ENCODE measurements around the gene P4HA1.
"Not testable (repeated sequence)": the region's sequence is repeated elsewhere in the genome, so short reads cannot be mapped to it uniquely, and the experiment has no call there.

The P4HA1 gene

DNA sequence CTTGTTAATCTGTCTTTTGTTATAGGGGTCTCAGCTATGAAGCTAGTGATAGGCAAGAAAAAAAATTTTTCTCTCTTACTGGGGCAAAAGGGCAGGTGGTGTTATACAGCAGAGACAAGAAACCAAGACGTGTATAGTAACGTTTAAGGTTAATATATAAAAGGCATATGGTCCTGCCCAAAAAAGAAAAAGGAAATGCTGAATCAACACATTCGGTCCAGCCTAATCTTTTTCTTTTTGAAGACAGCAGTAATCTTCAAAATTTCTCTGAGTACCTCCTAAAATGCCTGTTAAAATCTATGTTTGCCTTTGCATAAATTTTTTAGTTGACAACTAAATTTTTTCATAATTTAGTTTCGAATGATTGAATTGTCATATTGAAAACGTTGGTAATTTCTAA is 54.5 kb downstream of the P4HA1 start:
- no peak for DNase-seq

- no peak for DNase-seq
Observed at GRCh38 chr10:73039635-73040034, 57.0 kb downstream of the P4HA1 start.

DNA sequence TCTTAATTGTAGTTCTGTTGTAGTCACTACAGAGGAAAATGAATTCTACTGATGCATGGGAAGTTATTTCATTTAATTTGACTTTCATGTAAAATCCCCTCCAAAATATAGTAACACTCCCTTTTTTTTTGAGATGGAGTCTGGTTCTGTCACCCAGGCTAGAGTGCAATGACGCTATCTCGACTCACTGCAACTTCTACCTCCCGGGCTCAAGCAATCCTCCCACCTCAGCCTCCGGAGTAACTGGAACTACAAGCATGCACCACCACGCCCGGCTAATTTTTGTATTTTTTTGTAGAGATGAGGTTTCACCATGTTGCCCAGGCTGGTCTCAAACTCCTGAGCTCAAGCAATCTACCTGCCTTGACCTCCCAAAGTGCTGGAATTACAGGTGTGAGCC is 60.4 kb downstream of the P4HA1 start:
- not testable (repeated sequence) for DNase-seq

DNA sequence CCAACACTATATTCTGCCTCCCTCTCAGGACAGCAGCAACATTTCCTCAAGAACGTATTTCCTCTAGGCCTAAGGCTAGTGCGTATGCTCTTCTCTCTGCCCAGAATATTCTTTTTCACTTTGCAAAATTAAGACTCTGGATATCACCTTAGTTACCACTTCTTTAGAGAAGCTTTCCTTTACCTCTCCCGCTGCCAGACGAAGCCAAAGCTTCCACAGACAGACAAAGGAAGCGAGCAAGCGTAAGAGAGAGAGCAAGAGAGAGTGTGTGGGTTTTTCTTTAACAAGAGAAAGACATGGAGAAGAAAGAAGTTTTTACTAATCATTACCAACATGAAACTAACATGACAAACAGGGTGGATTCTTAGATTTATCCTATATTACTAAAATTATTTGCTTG is 64.1 kb downstream of the P4HA1 start:
- DNase-seq, result no peak

DNA sequence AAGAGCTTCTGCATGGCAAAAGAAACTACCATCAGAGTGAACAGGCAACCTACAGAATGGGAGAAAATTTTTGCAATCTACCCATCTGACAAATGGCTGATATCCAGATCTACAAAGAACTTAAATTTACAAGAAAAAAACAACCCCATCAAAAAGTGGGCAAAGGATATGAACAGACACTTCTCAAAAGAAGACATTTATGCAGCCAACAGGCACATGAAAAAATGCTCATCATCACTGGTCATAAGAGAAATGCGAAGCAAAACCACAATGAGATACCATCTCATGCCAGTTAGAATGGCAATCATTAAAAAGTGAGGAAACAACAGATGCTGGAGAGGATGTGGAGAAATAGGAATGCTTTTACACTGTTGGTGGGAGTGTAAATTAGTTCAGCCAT is 70.0 kb downstream of the P4HA1 start:
- DNase-seq, result not testable (repeated sequence)

DNA sequence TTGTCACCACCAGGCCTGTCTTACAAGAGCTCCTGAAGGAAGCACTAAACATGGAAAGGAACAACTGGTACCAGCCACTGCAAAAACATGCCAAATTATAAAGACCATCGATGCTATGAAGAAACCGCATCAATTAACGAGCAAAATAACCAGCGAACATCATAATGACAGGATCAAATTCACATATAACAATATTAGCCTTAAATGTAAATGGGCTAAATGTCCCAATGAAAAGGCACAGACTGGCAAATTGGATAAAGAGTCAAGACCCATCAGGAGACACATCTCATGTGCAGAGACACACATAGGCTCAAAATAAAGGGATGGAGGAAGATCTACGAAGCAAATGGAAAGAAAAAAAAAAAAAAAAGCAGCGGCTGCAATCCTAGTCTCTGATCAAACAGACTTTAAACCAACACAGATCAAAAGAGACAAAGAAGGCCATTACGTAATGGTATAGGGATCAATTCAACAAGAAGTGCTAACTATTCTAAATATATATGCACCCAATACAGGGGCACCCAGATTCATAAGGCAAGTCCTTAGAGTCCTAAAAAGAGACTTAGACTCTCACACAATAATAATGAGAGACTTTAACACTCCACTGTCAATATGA is 73.1 kb downstream of the P4HA1 start:
- not testable (repeated sequence) for DNase-seq

- DNase-seq, result not testable (repeated sequence)
Observed at GRCh38 chr10:73022961-73023360, 73.7 kb downstream of the P4HA1 start.

DNA sequence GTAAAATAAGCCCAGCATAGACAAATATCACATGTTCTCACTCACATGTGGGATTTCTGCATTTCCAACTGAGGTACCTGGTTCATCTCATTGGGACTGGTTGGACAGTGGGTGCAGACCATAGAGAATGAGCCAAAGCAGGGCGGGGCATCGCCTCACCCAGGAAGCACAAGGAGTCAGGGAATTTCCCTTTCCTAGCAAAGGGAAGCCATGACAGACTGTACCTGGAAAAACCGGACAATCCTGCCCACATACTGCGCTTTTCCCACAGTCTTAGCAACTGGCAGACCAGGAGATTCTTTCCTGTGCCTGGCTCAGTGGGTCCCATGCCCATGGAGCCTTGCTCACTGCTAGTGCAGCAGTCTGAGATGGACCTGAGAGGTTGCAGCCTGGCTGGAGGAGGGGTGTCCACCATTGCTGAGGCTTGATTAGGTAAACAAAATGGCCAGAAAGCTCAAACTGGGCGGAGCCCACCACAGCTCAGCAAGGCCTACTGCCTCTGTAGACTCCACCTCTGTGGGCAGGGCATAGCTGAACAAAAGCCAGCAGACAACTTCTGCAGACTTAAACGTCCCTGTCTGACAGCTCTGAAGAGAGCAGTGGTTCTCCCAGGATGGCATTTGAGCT is 75.0 kb downstream of the P4HA1 start:
- not testable (repeated sequence) for DNase-seq

DNA sequence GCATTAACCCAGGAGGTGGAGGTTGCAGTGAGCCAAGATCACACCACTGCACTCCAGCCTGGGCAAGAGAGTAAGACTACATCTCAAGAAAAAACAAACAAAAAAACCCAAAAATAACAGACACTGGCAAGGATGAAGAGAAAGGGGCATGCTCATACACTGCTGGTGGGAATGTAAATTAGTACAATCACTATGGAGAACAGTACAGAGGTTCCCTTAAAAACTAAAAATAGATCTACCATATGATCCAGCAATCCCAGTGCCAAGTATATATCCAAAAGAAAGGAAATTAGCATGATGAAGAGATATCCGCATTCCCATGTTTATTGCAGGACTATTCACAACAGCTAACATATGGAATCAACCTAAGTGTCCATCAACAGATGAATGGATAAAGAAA is 75.6 kb downstream of the P4HA1 start:
- no peak for DNase-seq

DNA sequence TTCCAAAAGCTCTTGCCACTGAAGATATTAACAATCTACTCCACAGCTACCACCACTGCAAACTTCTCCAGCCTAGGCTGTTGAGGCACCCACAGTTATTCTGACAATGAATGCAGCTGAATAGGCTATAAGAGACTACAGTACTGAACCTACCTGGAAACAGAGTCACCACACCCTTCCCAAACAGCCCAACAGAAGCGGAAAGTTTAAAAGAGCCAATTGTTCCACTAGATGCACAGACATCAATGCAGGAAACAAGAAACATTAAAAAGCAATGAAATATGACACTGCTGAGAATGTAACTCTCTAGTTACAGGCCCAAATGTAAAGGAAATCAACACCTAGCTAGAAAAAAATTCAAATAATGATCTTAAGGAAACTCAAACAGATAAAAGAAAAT is 77.6 kb downstream of the P4HA1 start:
- no peak for DNase-seq

GRCh38 chr10:73018632-73019031 is 78.0 kb downstream of the P4HA1 start:
- no peak for DNase-seq

DNA sequence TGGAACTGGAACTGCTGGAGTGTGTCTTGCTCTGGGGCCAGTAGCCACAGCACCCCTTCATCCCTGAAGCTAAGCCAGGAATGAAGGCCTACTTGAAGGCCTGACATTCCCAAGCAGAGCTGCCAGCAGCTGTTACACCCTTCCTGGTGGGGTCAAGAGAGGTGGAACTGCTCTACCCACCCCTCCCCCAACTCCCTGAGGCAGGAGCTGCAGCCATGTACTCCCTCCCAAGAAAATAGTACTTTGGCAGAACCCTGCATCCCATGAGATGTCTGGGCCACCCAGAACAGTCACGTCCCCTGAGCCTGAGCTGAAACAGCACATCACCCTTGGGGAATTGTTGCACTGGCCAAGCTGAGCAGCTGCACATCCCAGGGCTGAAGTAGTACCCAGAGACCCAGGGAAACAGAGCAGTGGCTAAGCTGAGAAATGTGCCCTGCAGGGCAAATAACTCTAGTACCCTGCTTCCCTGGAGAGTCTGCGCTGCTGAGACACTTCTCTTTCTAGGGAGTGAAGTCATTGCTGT is 78.6 kb downstream of the P4HA1 start:
- DNase-seq, result no peak

DNA sequence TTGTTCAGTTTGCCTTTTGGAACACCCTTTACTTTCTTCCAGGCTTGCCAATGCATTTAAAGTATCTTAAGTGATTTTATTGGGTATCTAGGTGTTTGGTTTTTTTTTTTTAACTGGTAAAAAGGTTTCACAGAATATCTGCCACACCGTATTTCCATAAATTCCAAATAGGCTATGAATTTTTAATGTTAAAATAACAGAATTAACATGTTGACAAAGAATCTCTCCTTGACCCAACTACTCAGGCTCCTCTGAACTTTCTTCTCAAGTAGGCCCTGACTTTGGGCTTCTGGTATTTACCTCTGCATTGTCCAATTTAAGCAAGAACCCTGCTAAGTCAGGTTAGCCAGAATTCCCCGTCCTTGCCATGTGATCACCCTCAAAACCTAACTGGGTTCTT is 80.9 kb downstream of the P4HA1 start:
- DNase-seq, result no peak

GRCh38 chr10:73003822-73004221 is 92.8 kb downstream of the P4HA1 start:
- no peak for DNase-seq

DNA sequence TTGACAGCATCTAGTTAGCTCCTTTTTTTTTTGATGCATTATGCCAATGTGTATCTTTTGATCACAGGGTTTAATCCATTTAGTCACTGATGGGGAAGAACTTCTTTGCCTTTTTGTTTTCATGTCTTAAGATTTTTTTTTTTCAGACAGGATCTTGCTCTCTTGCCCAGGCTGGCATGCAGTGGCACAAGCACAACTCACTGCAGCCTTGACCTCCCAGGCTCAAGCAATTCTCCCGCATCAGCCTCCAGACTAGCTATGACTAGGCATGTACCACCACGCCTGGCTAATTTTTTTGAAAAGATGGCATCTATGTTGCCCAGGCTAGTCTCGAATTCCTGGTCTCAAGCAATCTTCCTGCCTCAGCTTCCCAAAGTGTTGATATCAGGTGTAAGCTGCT is 95.7 kb downstream of the P4HA1 start:
- no peak for DNase-seq

GRCh38 chr10:72997099-72997498 is 99.6 kb downstream of the P4HA1 start:
- DNase-seq, result no peak

DNA sequence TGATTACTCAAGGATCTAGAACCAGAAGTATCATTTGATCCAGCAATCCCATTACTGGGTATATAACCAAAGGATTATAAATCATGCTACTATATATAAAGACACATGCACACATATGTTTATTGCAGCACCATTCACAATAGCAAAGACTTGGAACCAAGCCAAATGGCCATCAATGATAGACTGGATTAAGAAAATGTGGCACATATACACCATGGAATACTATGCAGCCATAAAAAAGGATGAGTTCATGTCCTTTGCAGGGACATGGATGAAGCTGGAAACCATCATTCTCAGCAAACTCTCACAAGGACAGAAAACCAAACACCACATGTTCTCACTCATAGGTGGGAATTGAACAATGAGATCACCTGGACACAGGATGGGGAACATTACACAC is 101.2 kb downstream of the P4HA1 start:
- DNase-seq, result not testable (repeated sequence)

DNA sequence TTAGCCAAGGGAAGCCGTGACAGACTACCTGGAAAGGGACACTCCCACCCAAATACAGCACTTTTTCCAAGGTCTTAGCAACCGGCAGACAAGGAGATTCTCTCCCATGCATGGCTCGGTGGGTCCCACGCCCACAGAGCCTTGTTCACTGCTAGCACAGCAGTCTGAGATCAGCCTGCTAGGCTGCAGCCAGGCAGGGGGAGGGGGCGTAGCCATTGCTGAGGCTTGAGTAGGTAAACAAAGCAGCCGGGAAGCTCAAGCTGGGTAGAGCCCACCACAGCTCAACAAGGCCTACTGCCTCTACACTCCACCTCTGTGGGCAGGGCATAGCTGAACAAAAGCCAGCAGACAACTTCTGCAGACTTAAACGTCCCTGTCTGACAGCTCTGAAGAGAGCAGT is 106.9 kb downstream of the P4HA1 start:
- DNase-seq, result not testable (repeated sequence)

DNA sequence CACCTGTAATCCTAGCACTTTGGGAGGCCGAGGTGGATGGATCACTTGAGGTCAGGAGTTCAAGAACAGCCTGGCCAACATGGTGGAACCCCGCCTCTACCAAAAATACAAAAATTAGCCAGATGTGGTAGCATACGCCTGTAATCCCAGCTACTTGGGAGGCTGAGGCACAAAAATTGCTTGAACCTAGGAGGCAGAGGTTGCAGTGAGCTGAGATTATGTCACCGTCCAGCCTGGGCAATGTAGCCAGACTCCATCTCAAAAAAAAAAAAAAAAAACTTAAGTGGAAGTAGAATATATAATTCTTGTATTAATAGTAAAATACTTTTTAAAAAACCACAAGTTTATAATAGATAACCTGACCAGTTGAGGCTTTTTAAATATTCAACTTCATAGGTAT is 112.0 kb downstream of the P4HA1 start:
- not testable (repeated sequence) for DNase-seq

- DNase-seq, result no peak
Observed at GRCh38 chr10:72981882-72982529, 114.7 kb downstream of the P4HA1 start.

DNA sequence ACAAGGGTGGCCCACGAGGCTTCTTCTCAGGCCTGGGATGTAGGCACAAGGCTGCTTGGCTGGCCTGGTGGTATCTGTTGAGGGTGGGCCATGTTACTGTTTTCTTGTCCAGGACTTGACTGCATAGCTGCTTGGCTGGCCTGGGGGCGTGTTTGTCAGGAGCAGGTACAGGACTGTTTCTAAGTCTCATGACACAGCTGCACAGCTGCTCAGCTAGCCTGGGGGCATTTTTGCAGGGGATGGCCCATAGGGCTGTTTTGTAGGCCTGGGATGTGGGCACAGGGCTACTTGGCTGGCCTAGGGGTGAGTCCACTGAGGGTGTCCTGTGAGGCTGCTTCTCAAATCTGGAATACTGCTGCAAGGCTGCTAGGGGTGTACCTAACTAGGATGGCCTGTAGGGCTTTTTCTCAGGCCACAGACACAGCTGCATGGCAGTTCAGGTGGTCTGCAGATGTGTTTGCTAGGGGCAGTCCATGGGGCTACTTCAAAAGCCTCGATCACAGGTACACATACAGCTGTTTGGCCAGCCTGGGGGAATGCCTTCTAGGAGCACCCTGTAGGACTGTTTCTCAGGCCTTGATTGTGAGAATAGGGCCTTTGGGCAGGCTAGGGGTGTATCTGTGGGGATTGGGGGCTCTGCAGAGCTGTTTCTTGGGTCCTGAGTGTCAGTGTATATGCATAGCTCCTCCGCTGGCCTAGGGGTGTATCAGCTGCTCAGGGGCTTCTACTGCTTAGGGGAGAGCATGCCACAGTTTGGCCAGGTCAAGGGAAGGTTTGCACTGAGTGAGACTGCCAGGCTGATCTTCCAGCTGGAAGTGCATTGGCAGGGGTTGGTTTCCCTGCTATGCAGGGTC is 115.4 kb downstream of the P4HA1 start:
- DNase-seq, result no peak

- no peak for DNase-seq
Observed at GRCh38 chr10:72980348-72980747, 116.3 kb downstream of the P4HA1 start.

DNA sequence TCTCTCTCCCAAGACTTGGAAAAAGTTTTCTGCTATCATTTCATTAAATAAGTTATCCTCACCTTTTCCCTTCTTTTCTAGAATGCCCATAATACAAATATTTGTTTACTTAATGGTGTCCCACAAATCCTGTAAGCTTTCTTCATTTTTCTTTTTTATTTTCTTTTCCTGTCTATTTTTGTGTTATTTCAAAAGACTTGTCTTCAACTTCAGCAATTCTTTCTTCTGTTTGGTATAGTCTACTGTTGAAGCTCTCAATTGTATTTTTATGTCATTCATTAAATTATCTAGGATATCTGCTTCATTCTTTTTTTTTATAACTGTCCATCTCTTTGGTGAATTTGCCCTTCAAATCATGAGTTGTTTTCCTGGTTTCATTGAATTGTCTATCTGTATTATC is 117.0 kb downstream of the P4HA1 start:
- no peak for DNase-seq
